Neural progenitor cell (in vitro differentiated cells): Measurements from ENCODE around the gene CELF4. TPM values are rescaled to one million over a fixed set of nuclear protein-coding genes. Genes with fewer than 3 reads are reported as not detected.

Experiments used
- DNase-seq: peaks from one replicate; pipeline ENCODE4 v3.0.0-alpha.2; 2016; ENCODE audit warnings: low spot score
- H2AFZ ChIP-seq: fragments of 200-600 bp; sonication (generic); replicated peaks from 2 replicates; pipeline ENCODE4 v1.6.1; 2016; ENCODE audit warnings: antibody characterized with exemption
- H3F3A ChIP-seq: fragments of 200-600 bp; sonication (generic); 2 replicates; pipeline ENCODE4 v1.6.1; 2016; ENCODE audit warnings: antibody characterized with exemption, low read depth
- H3K27ac ChIP-seq: fragments of 200-600 bp; sonication (generic); 2 replicates; pipeline ENCODE4 v1.5.1; 2016; ENCODE audit warnings: mild to moderate bottlenecking
- H3K27me3 ChIP-seq: fragments of 200-600 bp; sonication (generic); 2 replicates; pipeline ENCODE4 v1.6.1; 2016; ENCODE audit warnings: mild to moderate bottlenecking, moderate library complexity
- H3K36me3 ChIP-seq: fragments of 200-600 bp; sonication (generic); 2 replicates; pipeline ENCODE4 v1.5.1; 2016
- H3K4me1 ChIP-seq: fragments of 200-600 bp; sonication (generic); 2 replicates; pipeline ENCODE4 v1.6.1; 2016; ENCODE audit warnings: mixed run types
- H3K4me2 ChIP-seq: fragments of 200-600 bp; sonication (generic); 2 replicates; pipeline ENCODE4 v1.6.1; 2016
- H3K4me3 ChIP-seq: fragments of 200-600 bp; sonication (generic); 2 replicates; pipeline ENCODE4 v1.5.1; 2016
- H3K79me2 ChIP-seq: fragments of 200-600 bp; sonication (generic); 2 replicates; pipeline ENCODE4 v1.6.1; 2016; ENCODE audit warnings: low read depth
- H3K9ac ChIP-seq: fragments of 200-600 bp; sonication (generic); 2 replicates; pipeline ENCODE4 v1.6.1; 2016
- H3K9me3 ChIP-seq: fragments of 200-600 bp; sonication (generic); 2 replicates; pipeline ENCODE4 v1.5.1; 2016; ENCODE audit warnings: low read depth
- H4K20me1 ChIP-seq: fragments of 200-600 bp; sonication (generic); 2 replicates; pipeline ENCODE4 v1.6.1; 2016; ENCODE audit warnings: low read depth
- H3K27ac Mint-ChIP-seq: 3 replicates; pipeline ENCODE4 v1.8.0; 2021; ENCODE audit warnings: mixed read lengths
- H3K27me3 Mint-ChIP-seq: 2 replicates; pipeline ENCODE4 v1.8.0; 2022; ENCODE audit warnings: low read depth, mild to moderate bottlenecking, inconsistent platforms, moderate library complexity, mixed read lengths; ENCODE audit not compliant: insufficient read depth
- H3K36me3 Mint-ChIP-seq: 3 replicates; pipeline ENCODE4 v1.8.0; 2021; ENCODE audit warnings: mixed read lengths
- H3K4me1 Mint-ChIP-seq: 3 replicates; pipeline ENCODE4 v1.8.0; 2021; ENCODE audit warnings: mixed read lengths
- H3K4me3 Mint-ChIP-seq: 3 replicates; pipeline ENCODE4 v1.8.0; 2021; ENCODE audit warnings: mild to moderate bottlenecking, moderate library complexity, mixed read lengths
- H3K9me3 Mint-ChIP-seq: 3 replicates; pipeline ENCODE4 v1.8.0; 2020; ENCODE audit warnings: mixed read lengths
- EZH2 ChIP-seq: fragments of 200-600 bp; sonication (generic); IDR thresholded peaks from 2 replicates; pipeline ENCODE4 v1.6.1; 2017; ENCODE audit warnings: antibody characterized with exemption, mild to moderate bottlenecking, moderate library complexity
- EZH2phosphoT487 ChIP-seq: fragments of 200-600 bp; sonication (generic); IDR thresholded peaks from 2 replicates; pipeline ENCODE4 v1.6.1; 2017; ENCODE audit warnings: antibody characterized with exemption
- total RNA-seq: library from RNA; depleted of rRNA; stranded (reverse); fragments of >200 nt; gene quantifications from 2 replicates; pipeline ENCODE4 v1.2.3, GENCODE V29; 2015; ENCODE audit warnings: low replicate concordance
- TF ChIP-seq, protein P1 (sequence below): fragments of 200-600 bp; sonication (generic); IDR thresholded peaks from 2 replicates; pipeline ENCODE4 v1.5.1; 2017; ENCODE audit warnings: antibody characterized with exemption, mild to moderate bottlenecking

Gene CELF4
- total RNA-seq, 1 donor from 2014 or later, result 1.8 TPM

DNA sequence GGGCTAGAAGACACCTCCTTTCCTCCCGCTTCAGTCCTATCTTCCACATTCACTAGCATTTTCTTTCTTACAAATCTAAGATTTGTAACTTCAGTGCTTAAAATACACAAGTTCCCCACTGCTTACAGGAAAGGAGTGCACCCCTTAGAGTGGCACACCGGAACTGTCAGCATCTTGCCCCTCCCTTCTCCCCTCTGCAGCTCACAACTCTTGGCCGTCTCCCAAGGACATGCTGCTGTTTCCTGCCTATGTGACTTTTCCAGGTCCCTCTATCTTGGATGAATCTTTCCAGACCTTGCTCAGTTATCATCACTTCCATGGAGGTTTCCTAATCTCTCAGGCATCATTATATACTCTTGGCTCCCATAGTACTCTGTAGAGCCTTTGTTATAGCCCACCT is 334.8 kb downstream of the CELF4 start:
- no peak overlapping the region for H3K27ac Mint-ChIP-seq
- H3K4me1 ChIP-seq, result no peaks in the 10 kb centered on the region
- H3F3A ChIP-seq, result no peaks in the 10 kb centered on the region
- H3K9ac ChIP-seq, result no peak overlapping the region
- no peaks in the 10 kb centered on the region for H3K36me3 ChIP-seq
- H3K27me3 ChIP-seq, result no peaks in the 10 kb centered on the region
- H3K9me3 ChIP-seq, result no peaks in the 10 kb centered on the region
- DNase-seq, result no peak
- H3K4me1 Mint-ChIP-seq, result no peaks in the 10 kb centered on the region
- H3K4me2 ChIP-seq, result no peak overlapping the region
- peaks cover 1% of the 10 kb centered on the region for H3K36me3 Mint-ChIP-seq
- no peaks in the 10 kb centered on the region for H4K20me1 ChIP-seq
- H2AFZ ChIP-seq, result no peak overlapping the region
- no peak overlapping the region for H3K27ac ChIP-seq
- peaks cover 2% of the 10 kb centered on the region for H3K27me3 Mint-ChIP-seq
- no peak overlapping the region for H3K4me3 ChIP-seq
- no peak overlapping the region for H3K4me3 Mint-ChIP-seq
- H3K9me3 Mint-ChIP-seq, result no peaks in the 10 kb centered on the region
- TF ChIP-seq, protein P1, sequence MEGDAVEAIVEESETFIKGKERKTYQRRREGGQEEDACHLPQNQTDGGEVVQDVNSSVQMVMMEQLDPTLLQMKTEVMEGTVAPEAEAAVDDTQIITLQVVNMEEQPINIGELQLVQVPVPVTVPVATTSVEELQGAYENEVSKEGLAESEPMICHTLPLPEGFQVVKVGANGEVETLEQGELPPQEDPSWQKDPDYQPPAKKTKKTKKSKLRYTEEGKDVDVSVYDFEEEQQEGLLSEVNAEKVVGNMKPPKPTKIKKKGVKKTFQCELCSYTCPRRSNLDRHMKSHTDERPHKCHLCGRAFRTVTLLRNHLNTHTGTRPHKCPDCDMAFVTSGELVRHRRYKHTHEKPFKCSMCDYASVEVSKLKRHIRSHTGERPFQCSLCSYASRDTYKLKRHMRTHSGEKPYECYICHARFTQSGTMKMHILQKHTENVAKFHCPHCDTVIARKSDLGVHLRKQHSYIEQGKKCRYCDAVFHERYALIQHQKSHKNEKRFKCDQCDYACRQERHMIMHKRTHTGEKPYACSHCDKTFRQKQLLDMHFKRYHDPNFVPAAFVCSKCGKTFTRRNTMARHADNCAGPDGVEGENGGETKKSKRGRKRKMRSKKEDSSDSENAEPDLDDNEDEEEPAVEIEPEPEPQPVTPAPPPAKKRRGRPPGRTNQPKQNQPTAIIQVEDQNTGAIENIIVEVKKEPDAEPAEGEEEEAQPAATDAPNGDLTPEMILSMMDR, result no peak
- TF ChIP-seq EZH2phosphoT487 (no peak), EZH2 (no peak)
- no peaks in the 10 kb centered on the region for H3K79me2 ChIP-seq

DNA sequence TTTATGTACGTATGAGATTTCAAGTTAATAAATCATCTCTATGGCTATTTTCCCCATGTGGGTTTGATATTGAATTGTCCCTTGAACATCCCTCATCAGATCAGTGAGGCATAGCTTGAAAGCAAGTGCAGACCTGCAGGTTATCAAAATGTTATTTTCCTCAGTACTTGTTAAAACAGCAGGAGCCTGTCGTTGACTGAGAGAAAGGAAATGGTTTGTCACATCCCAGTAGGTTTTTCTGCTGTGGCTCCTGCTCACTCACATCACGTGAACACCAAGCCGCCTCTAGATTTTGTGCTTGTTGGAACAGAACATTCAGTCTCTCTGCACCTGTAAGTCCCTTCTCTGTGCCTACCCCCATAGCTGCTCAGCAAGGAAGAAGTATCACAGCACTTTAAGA is 340.3 kb downstream of the CELF4 start:
- Mint-ChIP-seq H3K4me1 (peaks cover 3% of the 10 kb centered on the region), H3K27ac (no peak overlapping the region), H3K9me3 (no peaks in the 10 kb centered on the region), H3K36me3 (peaks cover 1% of the 10 kb centered on the region), H3K27me3 (peaks cover 2% of the 10 kb centered on the region), H3K4me3 (no peak overlapping the region)
- Histone ChIP-seq H3F3A (no peaks in the 10 kb centered on the region), H3K4me2 (no peak overlapping the region), H4K20me1 (no peaks in the 10 kb centered on the region), H3K36me3 (no peaks in the 10 kb centered on the region), H3K27ac (no peak overlapping the region), H3K27me3 (peaks cover 4% of the 10 kb centered on the region), H3K4me3 (no peak overlapping the region), H3K9ac (no peak overlapping the region), H2AFZ (no peak overlapping the region), H3K79me2 (no peaks in the 10 kb centered on the region), H3K4me1 (no peaks in the 10 kb centered on the region), H3K9me3 (no peaks in the 10 kb centered on the region)
- TF ChIP-seq EZH2phosphoT487 (no peak), EZH2 (no peak)
- TF ChIP-seq, protein P1, result no peak
- no peak for DNase-seq

DNA sequence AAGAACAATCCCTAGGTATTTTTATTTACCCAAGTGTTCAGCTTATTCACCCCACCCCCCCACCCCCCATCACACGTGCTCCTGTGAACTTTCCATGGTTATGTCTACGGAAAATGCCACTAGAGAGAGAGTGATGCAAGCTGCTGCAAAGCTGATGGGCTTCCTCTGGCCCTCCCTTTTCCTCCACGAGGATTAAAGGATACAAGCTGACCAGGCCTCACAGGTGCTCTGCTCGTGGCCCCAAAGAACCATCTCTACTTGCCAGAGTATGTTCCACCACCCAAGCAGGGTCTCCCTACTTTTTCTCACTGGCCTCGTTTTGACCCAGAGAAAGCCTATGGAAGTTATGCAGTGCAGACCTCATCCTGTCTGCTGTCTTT is 342.6 kb downstream of the CELF4 start:
- no peak overlapping the region for H3K4me2 ChIP-seq
- peaks cover 11% of the 10 kb centered on the region for H3K4me1 ChIP-seq
- Mint-ChIP-seq H3K27me3 (no peaks in the 10 kb centered on the region), H3K4me3 (no peak overlapping the region), H3K4me1 (peaks cover 3% of the 10 kb centered on the region), H3K36me3 (no peaks in the 10 kb centered on the region), H3K9me3 (no peaks in the 10 kb centered on the region), H3K27ac (no peak overlapping the region)
- peaks cover 5% of the 10 kb centered on the region for H3K9me3 ChIP-seq
- H3K27ac ChIP-seq, result no peak overlapping the region
- H3K36me3 ChIP-seq, result no peaks in the 10 kb centered on the region
- H4K20me1 ChIP-seq, result no peaks in the 10 kb centered on the region
- H2AFZ ChIP-seq, result no peak overlapping the region
- H3K79me2 ChIP-seq, result no peaks in the 10 kb centered on the region
- no peak overlapping the region for H3K4me3 ChIP-seq
- peaks cover 14% of the 10 kb centered on the region for H3F3A ChIP-seq
- H3K27me3 ChIP-seq, result peaks cover 20% of the 10 kb centered on the region
- H3K9ac ChIP-seq, result no peak overlapping the region
- TF ChIP-seq, protein P1, result no peak
- TF ChIP-seq EZH2phosphoT487, result no peak
- no peak for TF ChIP-seq EZH2
- DNase-seq, result no peak
